ENCODE measurements around the gene FGR. TPM values are rescaled to one million over a fixed set of nuclear protein-coding genes. Genes with fewer than 3 reads are reported as not detected.
A peak's percentile ranks its signal among the peaks of the same experiment; 100 is the strongest.

FGR gene
- total and polyA plus RNA-seq, 2 of the 13 experiments (the other 11 are each of a cell fraction or from before 2014, with no cell fraction given) = not detected

GRCh38 chr1:27563591-27564471 lies 71.2 kb downstream of the FGR start (continued):
- TF ChIP-seq ZBTB7B (CRISPR knock-in tag; IDR thresholded peaks at IDR 0.05) (peak; percentile 92), ADNP (CRISPR knock-in tag; IDR thresholded peaks at IDR 0.05) (no peak), MAF1 (CRISPR knock-in tag; IDR thresholded peaks at IDR 0.05; ENCODE audit: borderline replicate concordance) (no peak), CEBPB (IDR thresholded peaks at IDR 0.05; ENCODE audit: borderline replicate concordance, low read depth, low read length) (no peak), RARG (CRISPR knock-in tag; IDR thresholded peaks at IDR 0.05; ENCODE audit: low read depth) (no peak), HCFC1 (IDR thresholded peaks at IDR 0.05; ENCODE audit: low read depth, low read length) (no peak), NFAT5 (CRISPR knock-in tag; IDR thresholded peaks at IDR 0.05) (no peak), GFI1 (CRISPR knock-in tag; IDR thresholded peaks at IDR 0.05; ENCODE audit: borderline replicate concordance) (0 out of 2 replicates have a peak, but pooled peaks have one; percentile 49), HDAC1 (CRISPR knock-in tag; IDR thresholded peaks at IDR 0.05) (peak; percentile 98), TBX3 (IDR thresholded peaks at IDR 0.05; ENCODE audit: borderline replicate concordance) (peak; percentile 80), FUBP1 (CRISPR knock-in tag; IDR thresholded peaks at IDR 0.05; ENCODE audit: borderline replicate concordance) (peak; percentile 33; the same call in 1 of the 2 replicates)
- TF ChIP-seq, protein P1, sequence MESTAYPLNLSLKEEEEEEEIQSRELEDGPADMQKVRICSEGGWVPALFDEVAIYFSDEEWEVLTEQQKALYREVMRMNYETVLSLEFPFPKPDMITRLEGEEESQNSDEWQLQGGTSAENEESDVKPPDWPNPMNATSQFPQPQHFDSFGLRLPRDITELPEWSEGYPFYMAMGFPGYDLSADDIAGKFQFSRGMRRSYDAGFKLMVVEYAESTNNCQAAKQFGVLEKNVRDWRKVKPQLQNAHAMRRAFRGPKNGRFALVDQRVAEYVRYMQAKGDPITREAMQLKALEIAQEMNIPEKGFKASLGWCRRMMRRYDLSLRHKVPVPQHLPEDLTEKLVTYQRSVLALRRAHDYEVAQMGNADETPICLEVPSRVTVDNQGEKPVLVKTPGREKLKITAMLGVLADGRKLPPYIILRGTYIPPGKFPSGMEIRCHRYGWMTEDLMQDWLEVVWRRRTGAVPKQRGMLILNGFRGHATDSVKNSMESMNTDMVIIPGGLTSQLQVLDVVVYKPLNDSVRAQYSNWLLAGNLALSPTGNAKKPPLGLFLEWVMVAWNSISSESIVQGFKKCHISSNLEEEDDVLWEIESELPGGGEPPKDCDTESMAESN (CRISPR knock-in tag; conservative IDR thresholded peaks at IDR 0.05) = peak; percentile 80
